ENCODE measurements around the gene DNAJA1.
"Not testable (repeated sequence)": the region's sequence is repeated elsewhere in the genome, so short reads cannot be mapped to it uniquely, and the experiment has no call there.

Gene DNAJA1

GRCh38 chr9:33082538-33083326 lies 57.7 kb downstream of the DNAJA1 start:
- DNase-seq, result no peak

- DNase-seq, result not testable (repeated sequence)
Observed at GRCh38 chr9:33085672-33086071, 60.6 kb downstream of the DNAJA1 start.

All from activated naive CD4-positive, alpha-beta T cell (primary cell).